ENCODE data around the gene SFXN2.

- TF ChIP-seq CTCF (IDR thresholded peaks at IDR 0.05; ENCODE audit: poor library complexity) (no peak), EZH2 (IDR thresholded peaks at IDR 0.05; ENCODE audit: borderline replicate concordance) (no peak)
Measured at GRCh38 chr10:102696736-102697135, 17.7 kb upstream of the SFXN2 start.

Data from hepatocyte (in vitro differentiated cells).